Ramos (cell line): Measurements from ENCODE around the gene HTR5A.

Experiments
- in situ Hi-C: fragments of 300-500 bp; cut with MboI; formaldehyde crosslinking; loops from one replicate; pipeline ENCODE4 v1.14.3; 2022; ENCODE audit warnings: low sequenced_read_pairs; ENCODE audit not compliant: unreplicated experiment

The HTR5A gene

GRCh38 chr7:155084021-155084420 lies 13.9 kb downstream of the HTR5A start:
- in situ Hi-C loops = no loop called here

GRCh38 chr7:155084969-155085368 lies 14.8 kb downstream of the HTR5A start:
- in situ Hi-C loops = no loop called here

GRCh38 chr7:155090684-155091083 lies 20.6 kb downstream of the HTR5A start:
- in situ Hi-C loops = no loop called here

GRCh38 chr7:155093596-155093995 lies 23.5 kb downstream of the HTR5A start:
- in situ Hi-C loops = no loop called here

GRCh38 chr7:155094636-155095135 lies 24.6 kb downstream of the HTR5A start:
- in situ Hi-C loops = no loop called here

- in situ Hi-C loops = no loop called here
These were observed 27.2 kb downstream of the HTR5A start for GRCh38 chr7:155097338-155097737.

- in situ Hi-C loops = no loop called here
These were observed 33.7 kb downstream of the HTR5A start for GRCh38 chr7:155103839-155104238.

- in situ Hi-C loops = no loop called here
These were observed 34.8 kb downstream of the HTR5A start for GRCh38 chr7:155104913-155105312.

- in situ Hi-C loops = no loop called here
These were observed 36.2 kb downstream of the HTR5A start for GRCh38 chr7:155106356-155106755.

- in situ Hi-C loops = no loop called here
These were observed 37.0 kb downstream of the HTR5A start for GRCh38 chr7:155107126-155107525.

GRCh38 chr7:155108144-155108901 lies 38.2 kb downstream of the HTR5A start:
- in situ Hi-C loops = no loop called here

GRCh38 chr7:155109121-155109520 lies 39.0 kb downstream of the HTR5A start:
- in situ Hi-C loops = no loop called here

- in situ Hi-C loops = no loop called here
These were observed 45.2 kb downstream of the HTR5A start for GRCh38 chr7:155115288-155115687.

GRCh38 chr7:155119801-155120382 lies 49.8 kb downstream of the HTR5A start:
- in situ Hi-C loops = no loop called here

GRCh38 chr7:155120460-155120859 lies 50.3 kb downstream of the HTR5A start:
- in situ Hi-C loops = no loop called here

- in situ Hi-C loops = no loop called here
These were observed 52.7 kb downstream of the HTR5A start for GRCh38 chr7:155122831-155123230.

GRCh38 chr7:155123413-155123812 lies 53.3 kb downstream of the HTR5A start:
- in situ Hi-C loops = no loop called here

GRCh38 chr7:155124706-155125105 lies 54.6 kb downstream of the HTR5A start:
- in situ Hi-C loops = no loop called here

GRCh38 chr7:155129186-155129585 lies 59.1 kb downstream of the HTR5A start:
- in situ Hi-C loops = no loop called here

- in situ Hi-C loops = no loop called here
These were observed 59.7 kb downstream of the HTR5A start for GRCh38 chr7:155129789-155130188.

- in situ Hi-C loops = no loop called here
These were observed 60.4 kb downstream of the HTR5A start for GRCh38 chr7:155130493-155130892.

GRCh38 chr7:155131090-155131489 lies 61.0 kb downstream of the HTR5A start:
- in situ Hi-C loops = no loop called here
